A673 (cell line): ENCODE data around the gene CLMP. TPM values are rescaled to one million over a fixed set of nuclear protein-coding genes. Genes with fewer than 3 reads are reported as not detected.

Experiments used
- BruUV-seq: library from RNA; stranded (reverse); fragments of 400-500 nt; replicated peaks from 2 replicates; lab custom pipeline; 2021; lab: Mats Ljungman, UMichigan
- CTCF ChIA-PET: fragments of 300-600 bp; sonication (Branson Sonifier 250); formaldehyde crosslinking; loops from one replicate; lab custom pipeline; 2022; ENCODE audit warnings: antibody characterized with exemption; lab: Charles Lee
- POLR2A ChIA-PET: fragments of 300-600 bp; sonication (Branson Sonifier 250); formaldehyde crosslinking; loops from one replicate; lab custom pipeline; 2022; ENCODE audit warnings: antibody characterized with exemption; ENCODE audit not compliant: low non-redundant PET; lab: Charles Lee
- DNase-seq: peaks from one replicate; pipeline ENCODE4 v3.0.0-alpha.2; 2015; ENCODE audit warnings: low spot score
- H3K27ac ChIP-seq: fragments of 200-600 bp; sonication (generic); 2 replicates; pipeline ENCODE4 v1.5.1; 2016; ENCODE audit warnings: mixed run types, low read depth, mild to moderate bottlenecking, mixed read lengths, antibody characterized with exemption, low read length; ENCODE audit not compliant: poor library complexity, severe bottlenecking
- H3K27me3 ChIP-seq: fragments of 200-600 bp; sonication (generic); replicated peaks from 2 replicates; pipeline ENCODE4 v1.6.1; 2017; ENCODE audit warnings: mixed run types, low read depth, mild to moderate bottlenecking, mixed read lengths, antibody characterized with exemption, low read length; ENCODE audit not compliant: insufficient read depth, poor library complexity
- H3K36me3 ChIP-seq: fragments of 200-600 bp; sonication (generic); 2 replicates; pipeline ENCODE4 v1.6.1; 2016; ENCODE audit warnings: mixed run types, mild to moderate bottlenecking, mixed read lengths, antibody characterized with exemption, low read length; ENCODE audit not compliant: insufficient read depth, poor library complexity, severe bottlenecking
- H3K4me1 ChIP-seq: fragments of 200-600 bp; sonication (generic); 2 replicates; pipeline ENCODE4 v1.6.1; 2017; ENCODE audit warnings: mixed run types, mild to moderate bottlenecking, mixed read lengths, antibody characterized with exemption, low read length; ENCODE audit not compliant: insufficient read depth, poor library complexity, severe bottlenecking
- H3K4me3 ChIP-seq: fragments of 200-600 bp; sonication (generic); 2 replicates; pipeline ENCODE4 v1.5.1; 2016; ENCODE audit warnings: low read depth, mixed run types, mild to moderate bottlenecking, mixed read lengths, low read length; ENCODE audit not compliant: poor library complexity, severe bottlenecking
- H3K9me3 ChIP-seq: fragments of 200-600 bp; sonication (generic); 2 replicates; pipeline ENCODE4 v1.6.1; 2016; ENCODE audit warnings: mixed run types, low read depth, mild to moderate bottlenecking, mixed read lengths, antibody characterized with exemption, low read length; ENCODE audit not compliant: poor library complexity, severe bottlenecking
- EZH2 ChIP-seq: fragments of 200-600 bp; sonication (generic); IDR thresholded peaks from 2 replicates; pipeline ENCODE4 v1.6.1; 2017; ENCODE audit warnings: borderline replicate concordance, low read depth, mild to moderate bottlenecking, mixed read lengths, antibody characterized with exemption, low read length; ENCODE audit not compliant: poor library complexity, severe bottlenecking
- intact Hi-C: fragments of 100-400 bp; cut with micrococcal nuclease; formaldehyde crosslinking; loops from one replicate; pipeline ENCODE4 v1.10.0; 2022; ENCODE audit not compliant: unreplicated experiment
- total RNA-seq: library from RNA; stranded (reverse); gene quantifications from 2 replicates; pipeline ENCODE4 v1.2.3, GENCODE V29; 2021
- TF ChIP-seq, protein P1 (sequence below): fragments of 300-800, 200-600 bp; sonication (generic); conservative IDR thresholded peaks from 2 replicates; pipeline ENCODE4 v1.5.1; 2017; ENCODE audit warnings: low read depth, mild to moderate bottlenecking, antibody characterized with exemption, low read length, moderate library complexity, mixed read lengths

The CLMP gene
- total RNA-seq, 1 experiment from 2014 or later = 62.6 TPM

GRCh38 chr11:123069908-123070821, 124.9 kb downstream of the CLMP start:
- no peak overlapping the region for H3K27ac ChIP-seq
- no peak for DNase-seq
- H3K4me3 ChIP-seq = no peak overlapping the region
- intact Hi-C loops = loop anchor here (2.0 kb wide), 1 partner anchor 13 kb away; no protein-coding TSS in a partner anchor
- TF ChIP-seq, protein P1, sequence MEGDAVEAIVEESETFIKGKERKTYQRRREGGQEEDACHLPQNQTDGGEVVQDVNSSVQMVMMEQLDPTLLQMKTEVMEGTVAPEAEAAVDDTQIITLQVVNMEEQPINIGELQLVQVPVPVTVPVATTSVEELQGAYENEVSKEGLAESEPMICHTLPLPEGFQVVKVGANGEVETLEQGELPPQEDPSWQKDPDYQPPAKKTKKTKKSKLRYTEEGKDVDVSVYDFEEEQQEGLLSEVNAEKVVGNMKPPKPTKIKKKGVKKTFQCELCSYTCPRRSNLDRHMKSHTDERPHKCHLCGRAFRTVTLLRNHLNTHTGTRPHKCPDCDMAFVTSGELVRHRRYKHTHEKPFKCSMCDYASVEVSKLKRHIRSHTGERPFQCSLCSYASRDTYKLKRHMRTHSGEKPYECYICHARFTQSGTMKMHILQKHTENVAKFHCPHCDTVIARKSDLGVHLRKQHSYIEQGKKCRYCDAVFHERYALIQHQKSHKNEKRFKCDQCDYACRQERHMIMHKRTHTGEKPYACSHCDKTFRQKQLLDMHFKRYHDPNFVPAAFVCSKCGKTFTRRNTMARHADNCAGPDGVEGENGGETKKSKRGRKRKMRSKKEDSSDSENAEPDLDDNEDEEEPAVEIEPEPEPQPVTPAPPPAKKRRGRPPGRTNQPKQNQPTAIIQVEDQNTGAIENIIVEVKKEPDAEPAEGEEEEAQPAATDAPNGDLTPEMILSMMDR = no peak
- no peak for TF ChIP-seq EZH2
- CTCF ChIA-PET = no interaction called here
- no TSS peak for BruUV-seq
- no peaks in the 10 kb centered on the region for H3K9me3 ChIP-seq
- POLR2A ChIA-PET = no interaction called here
- peaks cover 10% of the 10 kb centered on the region for H3K36me3 ChIP-seq
- H3K4me1 ChIP-seq = peaks cover 13% of the 10 kb centered on the region
- H3K27me3 ChIP-seq = no peaks in the 10 kb centered on the region

GRCh38 chr11:123065621-123066020, 129.4 kb downstream of the CLMP start:
- Histone ChIP-seq H3K4me1 (peaks cover 28% of the 10 kb centered on the region), H3K27me3 (no peaks in the 10 kb centered on the region), H3K9me3 (no peaks in the 10 kb centered on the region), H3K27ac (peak overlapping the region; percentile 68), H3K4me3 (no peak overlapping the region), H3K36me3 (peaks cover 17% of the 10 kb centered on the region)
- BruUV-seq = no TSS peak
- peak; percentile 41 for DNase-seq
- TF ChIP-seq, protein P1 = no peak
- no peak for TF ChIP-seq EZH2
- intact Hi-C loops = no loop called here
- POLR2A ChIA-PET = interaction anchor here (0.5 to 0.6 kb wide), 2 partner anchors 41 to 144 kb away, joined by 3 to 13 read pairs; no protein-coding TSS in a partner anchor
- CTCF ChIA-PET = interaction anchor here (1.0 to 1.9 kb wide), 2 partner anchors 182 to 196 kb away, joined by 3 to 4 read pairs; no protein-coding TSS in a partner anchor

GRCh38 chr11:123063826-123064657, 131.0 kb downstream of the CLMP start:
- no TSS peak for BruUV-seq
- no peak for TF ChIP-seq EZH2
- TF ChIP-seq, protein P1 = no peak
- ChIA-PET POLR2A (interaction anchor here (0.5 to 1.3 kb wide), 2 partner anchors 19 to 131 kb away, joined by 4 to 6 read pairs; no protein-coding TSS in a partner anchor), CTCF (no interaction called here)
- peaks cover 36% of the 10 kb centered on the region for H3K4me1 ChIP-seq
- no peaks in the 10 kb centered on the region for H3K27me3 ChIP-seq
- intact Hi-C loops = no loop called here
- no peak for DNase-seq
- H3K27ac ChIP-seq = peak overlapping the region; percentile 100
- H3K4me3 ChIP-seq = peak overlapping the region; percentile 83
- H3K36me3 ChIP-seq = peaks cover 26% of the 10 kb centered on the region
- H3K9me3 ChIP-seq = no peaks in the 10 kb centered on the region
